ENCODE results near the gene CABYR. TPM values are rescaled to one million over a fixed set of nuclear protein-coding genes. Genes with fewer than 3 reads are reported as not detected.

Gene CABYR, protein sequence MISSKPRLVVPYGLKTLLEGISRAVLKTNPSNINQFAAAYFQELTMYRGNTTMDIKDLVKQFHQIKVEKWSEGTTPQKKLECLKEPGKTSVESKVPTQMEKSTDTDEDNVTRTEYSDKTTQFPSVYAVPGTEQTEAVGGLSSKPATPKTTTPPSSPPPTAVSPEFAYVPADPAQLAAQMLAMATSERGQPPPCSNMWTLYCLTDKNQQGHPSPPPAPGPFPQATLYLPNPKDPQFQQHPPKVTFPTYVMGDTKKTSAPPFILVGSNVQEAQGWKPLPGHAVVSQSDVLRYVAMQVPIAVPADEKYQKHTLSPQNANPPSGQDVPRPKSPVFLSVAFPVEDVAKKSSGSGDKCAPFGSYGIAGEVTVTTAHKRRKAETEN
- total RNA-seq: 1 to 10 TPM; 1.1 to 1.2 TPM

GRCh38 chr18:24138789-24139616 lies at the start of gene CABYR:
Gene CABYR, plus strand, starts transcription at chr18:24139062. Its CDS starts 4,053 bp downstream, at chr18:24143115.

Other genes starting within 250 kb of the CABYR start
- gene TTC39C, start 124.3 kb upstream of the CABYR start, total RNA-seq: 100 to 1,000 TPM; 122 to 123 TPM

Data from activated naive CD4-positive, alpha-beta T cell treated with anti-CD3 and anti-CD28 coated beads, Interleukin-2, amount 10 ng/mL, durations not matched to agents 5 hours and 36 hours (primary cell).